Neuronal stem cell (in vitro differentiated cells): ENCODE results near the gene DCLK1.

Source experiments
- DNase-seq: peaks from one replicate; pipeline ENCODE4 v3.0.0-alpha.2; 2013; ENCODE audit warnings: low spot score
- H2AFZ ChIP-seq: one replicate; pipeline ENCODE4 v1.6.1; 2013; ENCODE audit warnings: mild to moderate bottlenecking, low read length, inconsistent platforms
- H2AK5ac ChIP-seq: 2 replicates; pipeline ENCODE4 v1.6.1; 2013; ENCODE audit warnings: low read depth, mild to moderate bottlenecking, inconsistent platforms, low read length, moderate library complexity, mixed read lengths
- H2BK120ac ChIP-seq: 2 replicates; pipeline ENCODE4 v1.6.1; 2013; ENCODE audit warnings: low read depth, mild to moderate bottlenecking, inconsistent platforms, low read length, moderate library complexity, mixed read lengths
- H2BK12ac ChIP-seq: one replicate; pipeline ENCODE4 v1.6.1; 2013; ENCODE audit warnings: low read length, inconsistent platforms
- H2BK15ac ChIP-seq: 2 replicates; pipeline ENCODE4 v1.6.1; 2013; ENCODE audit warnings: mild to moderate bottlenecking, low read length, inconsistent platforms, mixed read lengths
- H2BK5ac ChIP-seq: one replicate; pipeline ENCODE4 v1.6.1; 2013; ENCODE audit warnings: inconsistent platforms, mild to moderate bottlenecking, low read length, moderate library complexity
- H3K14ac ChIP-seq: one replicate; pipeline ENCODE4 v1.6.1; 2013; ENCODE audit warnings: low read length, inconsistent platforms
- H3K18ac ChIP-seq: 2 replicates; pipeline ENCODE4 v1.6.1; 2013; ENCODE audit warnings: low read length, inconsistent platforms
- H3K23ac ChIP-seq: 2 replicates; pipeline ENCODE4 v1.6.1; 2013; ENCODE audit warnings: low read depth, mild to moderate bottlenecking, mixed read lengths, low read length, inconsistent platforms; ENCODE audit not compliant: poor library complexity
- H3K27ac ChIP-seq: replicated peaks from 3 replicates; pipeline ENCODE4 v1.5.1; 2013; ENCODE audit warnings: low read length, inconsistent platforms
- H3K27me3 ChIP-seq, 3 experiments: 2 replicates each; pipeline ENCODE4 v1.6.1; 2013; ENCODE audit warnings: low read length in 3 of 3, mild to moderate bottlenecking in 2 of 3, inconsistent platforms in 1 of 3, low read depth in 1 of 3, mixed read lengths in 1 of 3, moderate library complexity in 1 of 3; ENCODE audit not compliant: control insufficient read depth in 3 of 3, insufficient read depth in 3 of 3
- H3K36me3 ChIP-seq, 2 donors: replicated peaks in 1 of 2; 2 replicates each; pipeline ENCODE4 v1.6.1; 2013; ENCODE audit warnings: low read length in 2 of 2; ENCODE audit not compliant: control insufficient read depth in 2 of 2, insufficient read depth in 2 of 2
- H3K4ac ChIP-seq: 2 replicates; pipeline ENCODE4 v1.6.1; 2013; ENCODE audit warnings: inconsistent platforms, mild to moderate bottlenecking, low read length, moderate library complexity
- H3K4me1 ChIP-seq, 2 donors: 1 replicate in 1 of 2; 2 replicates in 1 of 2; pipeline ENCODE4 v1.6.1; 2013; ENCODE audit warnings: low read length in 2 of 2, low read depth in 1 of 2; ENCODE audit not compliant: control insufficient read depth in 2 of 2, insufficient read depth in 1 of 2
- H3K4me2 ChIP-seq: one replicate; pipeline ENCODE4 v1.6.1; 2013; ENCODE audit warnings: mild to moderate bottlenecking, low read length, inconsistent platforms; ENCODE audit not compliant: insufficient read depth, poor library complexity, severe bottlenecking
- H3K4me3 ChIP-seq, 2 donors: 2 replicates each; pipeline ENCODE4 v1.5.1; 2013; ENCODE audit warnings: low read length in 2 of 2, mild to moderate bottlenecking in 2 of 2, inconsistent platforms in 1 of 2, moderate library complexity in 1 of 2
- H3K79me1 ChIP-seq: one replicate; pipeline ENCODE4 v1.6.1; 2013; ENCODE audit warnings: low read depth, mild to moderate bottlenecking, inconsistent platforms, low read length, moderate library complexity
- H3K9ac ChIP-seq: one replicate; pipeline ENCODE4 v1.6.1; 2013; ENCODE audit warnings: mild to moderate bottlenecking, low read depth, low read length, inconsistent platforms; ENCODE audit not compliant: poor library complexity
- H3K9me3 ChIP-seq, 2 donors: replicated peaks in 1 of 2; 2 replicates each; pipeline versions ENCODE3 to v1.6.1; 2013; ENCODE audit warnings: low read length in 2 of 2, mild to moderate bottlenecking in 2 of 2, inconsistent platforms in 1 of 2, low read depth in 1 of 2, mixed read lengths in 1 of 2, moderate library complexity in 1 of 2; ENCODE audit not compliant: control insufficient read depth in 2 of 2, insufficient read depth in 1 of 2
- H4K8ac ChIP-seq: one replicate; pipeline ENCODE4 v1.6.1; 2013; ENCODE audit warnings: low read depth, mild to moderate bottlenecking, inconsistent platforms, low read length, moderate library complexity
- H4K91ac ChIP-seq: one replicate; pipeline ENCODE4 v1.6.1; 2013; ENCODE audit warnings: low read length, low read depth, mild to moderate bottlenecking, inconsistent platforms; ENCODE audit not compliant: poor library complexity
- WGBS, 2 donors: extraction: QIAGEN DNeasy Blood & Tissue Kit; methylation state at CpG; one replicate each; pipeline ENCODE4 v1.1.7; 2013; ENCODE audit warnings: missing lambda C conversion rate in 2 of 2, mixed read lengths in 1 of 2; ENCODE audit not compliant: insufficient read length in 2 of 2, insufficient replicate concordance in 1 of 2; ENCODE audit errors: extremely low coverage in 2 of 2; 5-methylcytosine and 5-hydroxymethylcytosine counted together

The DCLK1 gene

GRCh38 chr13:36148446-36148845 is 17.3 kb upstream of the DCLK1 start:
- no peaks in the 10 kb centered on the region for H3K79me1 ChIP-seq

DNA sequence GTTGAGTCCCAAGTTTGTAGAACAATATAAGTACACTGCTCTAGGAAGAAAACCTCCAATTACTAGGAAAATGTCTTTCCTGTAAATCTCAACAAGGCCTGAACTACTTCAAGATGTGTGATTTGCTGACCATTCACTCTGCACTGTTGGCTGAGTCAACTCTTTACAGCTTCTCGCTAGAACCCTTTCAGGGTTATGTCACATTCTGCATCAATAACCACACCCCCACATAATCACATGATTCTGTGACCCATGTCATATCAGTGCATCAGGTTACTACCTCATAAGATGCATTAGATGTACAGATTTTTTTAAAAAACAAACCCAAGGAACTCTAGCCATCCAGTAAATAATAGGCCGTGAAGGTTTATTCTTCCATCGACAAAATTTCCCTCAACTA is 16.1 kb upstream of the DCLK1 start:
- Histone ChIP-seq H3K23ac (no peak overlapping the region), H3K9me3 (no peaks in the 10 kb centered on the region), H3K4me1 (no peaks in the 10 kb centered on the region), H3K18ac (no peak overlapping the region), H3K4ac (no peak overlapping the region), H3K79me1 (no peaks in the 10 kb centered on the region), H4K8ac (no peak overlapping the region), H2BK12ac (no peak overlapping the region), H2BK120ac (no peak overlapping the region), H3K36me3 (no peaks in the 10 kb centered on the region), H3K4me3 (no peak overlapping the region), H3K9ac (no peak overlapping the region), H4K91ac (no peak overlapping the region), H2AK5ac (no peak overlapping the region), H2AFZ (no peak overlapping the region), H3K27ac (no peak overlapping the region), H3K4me2 (no peak overlapping the region), H3K27me3 (peaks cover 0 to 3% (median 0%) of the 10 kb centered on the region in 3 experiments), H3K14ac (no peak overlapping the region), H2BK5ac (no peak overlapping the region), H2BK15ac (no peak overlapping the region)
- no CpG with 5 or more reads among the region's 3 CpGs for WGBS, 2 donors
- no peak for DNase-seq

More at GRCh38 chr13:36148446-36148845, 17.3 kb upstream of the DCLK1 start:
- H3K4me1 ChIP-seq = no peaks in the 10 kb centered on the region
- peaks cover 0 to 3% (median 0%) of the 10 kb centered on the region in 3 experiments for H3K27me3 ChIP-seq
- H3K18ac ChIP-seq = no peak overlapping the region
- H2AK5ac ChIP-seq = no peak overlapping the region
- H2BK12ac ChIP-seq = no peak overlapping the region
- no peak overlapping the region for H2BK5ac ChIP-seq
- H3K23ac ChIP-seq = no peak overlapping the region
- H3K9ac ChIP-seq = no peak overlapping the region
- no peaks in the 10 kb centered on the region for H3K9me3 ChIP-seq
- H3K36me3 ChIP-seq = no peaks in the 10 kb centered on the region
- no peak overlapping the region for H2AFZ ChIP-seq
- no peak for DNase-seq
- H4K91ac ChIP-seq = no peak overlapping the region
- no peak overlapping the region for H2BK120ac ChIP-seq
- WGBS, 2 donors = no CpG with 5 or more reads among the region's 1 CpG
- no peak overlapping the region for H3K14ac ChIP-seq
- H3K4me3 ChIP-seq = no peak overlapping the region
- no peak overlapping the region for H3K27ac ChIP-seq
- H2BK15ac ChIP-seq = no peak overlapping the region
- H3K4ac ChIP-seq = no peak overlapping the region
- no peak overlapping the region for H4K8ac ChIP-seq
- no peak overlapping the region for H3K4me2 ChIP-seq

DNA sequence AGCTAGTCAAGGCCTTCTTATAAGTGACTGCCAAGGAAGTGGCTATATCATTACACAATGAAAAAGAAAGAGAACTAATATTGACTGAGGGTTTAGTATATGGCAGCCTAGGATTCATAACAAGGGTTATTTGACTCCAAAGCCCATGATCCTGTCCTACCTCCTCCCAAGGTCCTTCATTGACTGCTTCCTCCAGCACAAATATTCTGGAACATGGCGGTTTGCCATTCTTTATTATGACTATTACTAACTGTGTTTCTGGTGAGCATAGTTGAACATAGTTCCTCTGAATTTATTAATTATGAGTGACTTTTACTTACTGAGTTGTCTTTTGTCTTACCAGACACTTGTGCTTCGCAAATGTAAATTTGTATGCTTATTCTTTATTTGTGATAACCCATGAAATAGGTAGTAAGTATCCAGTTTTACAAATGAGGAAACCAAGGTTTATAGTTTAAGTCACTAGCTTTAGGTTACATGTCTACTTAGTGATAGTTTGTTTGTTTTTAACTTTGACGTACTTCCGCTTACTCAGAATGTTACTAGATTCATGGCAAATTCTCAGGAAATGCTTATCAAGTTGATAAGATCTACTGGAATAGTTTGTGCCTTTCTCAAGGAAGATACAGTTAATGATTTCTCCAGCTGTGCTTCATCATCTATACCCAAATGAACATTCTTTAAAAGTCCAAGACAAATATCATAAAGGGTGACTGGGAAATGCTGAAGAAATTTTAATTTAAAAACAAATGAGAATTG is 15.5 kb upstream of the DCLK1 start:
- no peaks in the 10 kb centered on the region for H3K4me1 ChIP-seq
- no peak overlapping the region for H2BK5ac ChIP-seq
- H3K23ac ChIP-seq = no peak overlapping the region
- H3K18ac ChIP-seq = no peak overlapping the region
- no peak overlapping the region for H2AK5ac ChIP-seq
- no CpG with 5 or more reads among the region's 4 CpGs for WGBS, 2 donors
- H3K4ac ChIP-seq = no peak overlapping the region
- H2BK12ac ChIP-seq = no peak overlapping the region
- no peak overlapping the region for H2BK120ac ChIP-seq
- no peak overlapping the region for H4K8ac ChIP-seq
- no peak overlapping the region for H2BK15ac ChIP-seq
- H3K4me2 ChIP-seq = no peak overlapping the region
- no peaks in the 10 kb centered on the region for H3K79me1 ChIP-seq
- H3K27ac ChIP-seq = no peak overlapping the region
- no peak overlapping the region for H2AFZ ChIP-seq
- DNase-seq = no peak
- no peak overlapping the region for H3K14ac ChIP-seq
- no peaks in the 10 kb centered on the region for H3K9me3 ChIP-seq
- H3K9ac ChIP-seq = no peak overlapping the region
- no peaks in the 10 kb centered on the region for H3K36me3 ChIP-seq
- no peak overlapping the region for H4K91ac ChIP-seq
- H3K4me3 ChIP-seq = no peak overlapping the region
- H3K27me3 ChIP-seq = peaks cover 0 to 3% (median 0%) of the 10 kb centered on the region in 3 experiments

GRCh38 chr13:36143738-36144137 is 12.6 kb upstream of the DCLK1 start:
- no peak overlapping the region for H2AK5ac ChIP-seq
- no peak overlapping the region for H3K23ac ChIP-seq
- no peak overlapping the region for H3K9ac ChIP-seq
- H3K27ac ChIP-seq = no peak overlapping the region
- H3K36me3 ChIP-seq = no peaks in the 10 kb centered on the region
- peaks cover 0 to 3% (median 0%) of the 10 kb centered on the region in 3 experiments for H3K27me3 ChIP-seq
- H2BK5ac ChIP-seq = no peak overlapping the region
- H2AFZ ChIP-seq = no peak overlapping the region
- no peak overlapping the region for H3K14ac ChIP-seq
- H3K79me1 ChIP-seq = no peaks in the 10 kb centered on the region
- no peak overlapping the region for H3K18ac ChIP-seq
- WGBS, 2 donors = no CpG with 5 or more reads among the region's 2 CpGs
- no peak overlapping the region for H4K91ac ChIP-seq
- no peak overlapping the region for H3K4me3 ChIP-seq
- no peak overlapping the region for H2BK12ac ChIP-seq
- no peak overlapping the region for H3K4me2 ChIP-seq
- no peaks in the 10 kb centered on the region for H3K9me3 ChIP-seq
- H4K8ac ChIP-seq = no peak overlapping the region
- H2BK120ac ChIP-seq = no peak overlapping the region
- H2BK15ac ChIP-seq = no peak overlapping the region
- no peak for DNase-seq
- H3K4me1 ChIP-seq = no peaks in the 10 kb centered on the region
- no peak overlapping the region for H3K4ac ChIP-seq
